DND-41 (cell line): ENCODE measurements around the gene KITLG.

Source experiments
- EZH2 ChIP-seq: IDR thresholded peaks from 3 replicates; pipeline ENCODE4 v1.6.1; 2012; ENCODE audit warnings: borderline replicate concordance, low read depth, mild to moderate bottlenecking, moderate library complexity, low read length, inconsistent platforms; ENCODE audit not compliant: severe bottlenecking
- TF ChIP-seq, protein P1 (sequence below): IDR thresholded peaks from 2 replicates; pipeline ENCODE4 v1.5.1; 2012; ENCODE audit warnings: borderline replicate concordance, low read length, moderate library complexity, mild to moderate bottlenecking; ENCODE audit not compliant: poor library complexity, severe bottlenecking; ENCODE audit errors: extremely low read depth

DNA sequence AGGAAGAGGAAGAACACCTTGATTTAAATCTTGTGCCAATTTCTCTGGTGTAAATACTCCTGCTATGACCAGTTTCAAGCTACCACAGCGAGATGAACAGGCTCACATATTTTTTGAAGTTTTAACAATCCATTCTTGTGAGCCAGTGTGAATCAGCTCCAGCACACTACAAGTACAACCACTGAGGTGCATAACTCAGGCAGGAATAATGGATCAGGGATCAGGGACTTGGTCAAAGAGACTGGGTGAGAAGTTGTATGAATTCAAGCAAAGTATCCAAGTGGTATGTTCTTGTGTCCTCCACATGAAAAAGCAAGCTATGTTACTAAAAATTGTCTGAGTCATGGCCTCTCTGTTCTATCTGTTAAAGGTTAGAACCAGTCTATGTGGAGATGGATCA, 35.2 kb upstream of the KITLG start:
- TF ChIP-seq, protein P1, sequence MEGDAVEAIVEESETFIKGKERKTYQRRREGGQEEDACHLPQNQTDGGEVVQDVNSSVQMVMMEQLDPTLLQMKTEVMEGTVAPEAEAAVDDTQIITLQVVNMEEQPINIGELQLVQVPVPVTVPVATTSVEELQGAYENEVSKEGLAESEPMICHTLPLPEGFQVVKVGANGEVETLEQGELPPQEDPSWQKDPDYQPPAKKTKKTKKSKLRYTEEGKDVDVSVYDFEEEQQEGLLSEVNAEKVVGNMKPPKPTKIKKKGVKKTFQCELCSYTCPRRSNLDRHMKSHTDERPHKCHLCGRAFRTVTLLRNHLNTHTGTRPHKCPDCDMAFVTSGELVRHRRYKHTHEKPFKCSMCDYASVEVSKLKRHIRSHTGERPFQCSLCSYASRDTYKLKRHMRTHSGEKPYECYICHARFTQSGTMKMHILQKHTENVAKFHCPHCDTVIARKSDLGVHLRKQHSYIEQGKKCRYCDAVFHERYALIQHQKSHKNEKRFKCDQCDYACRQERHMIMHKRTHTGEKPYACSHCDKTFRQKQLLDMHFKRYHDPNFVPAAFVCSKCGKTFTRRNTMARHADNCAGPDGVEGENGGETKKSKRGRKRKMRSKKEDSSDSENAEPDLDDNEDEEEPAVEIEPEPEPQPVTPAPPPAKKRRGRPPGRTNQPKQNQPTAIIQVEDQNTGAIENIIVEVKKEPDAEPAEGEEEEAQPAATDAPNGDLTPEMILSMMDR, result no peak
- TF ChIP-seq EZH2, result no peak
